SK-N-SH (cell line): ENCODE measurements around the gene TRIM28.

Experiments used
- CTCF ChIP-seq: fragments of 200-600 bp; sonication (generic); IDR thresholded peaks from 2 replicates; pipeline ENCODE4 v1.6.1; 2017; ENCODE audit warnings: antibody characterized with exemption, mild to moderate bottlenecking, moderate library complexity
- FOXM1 ChIP-seq: IDR thresholded peaks from 2 replicates; pipeline ENCODE4 v1.4.0; 2012; ENCODE audit warnings: low read depth, mild to moderate bottlenecking
- GABPA ChIP-seq: IDR thresholded peaks from 2 replicates; pipeline ENCODE4 v1.4.0; 2012; ENCODE audit warnings: low read depth, mild to moderate bottlenecking
- GATA2 ChIP-seq: sonication (generic); formaldehyde crosslinking; IDR thresholded peaks from 2 replicates; pipeline ENCODE4 v1.5.0; 2020; ENCODE audit warnings: mild to moderate bottlenecking, missing genetic modification reagents
- TEAD4 ChIP-seq: IDR thresholded peaks from 2 replicates; pipeline ENCODE4 v1.4.0; 2012; ENCODE audit warnings: mild to moderate bottlenecking, borderline replicate concordance; ENCODE audit not compliant: insufficient read depth
- USF2 ChIP-seq: fragments of 150-350 bp; IDR thresholded peaks from 2 replicates; pipeline ENCODE4 v1.6.1; 2017; ENCODE audit warnings: antibody characterized with exemption, low read length, low read depth, borderline replicate concordance
- TF ChIP-seq, protein P1 (sequence below): IDR thresholded peaks from 2 replicates; pipeline ENCODE4 v1.4.0; 2012; ENCODE audit warnings: low read depth, borderline replicate concordance
- TF ChIP-seq, protein P2 (sequence below): IDR thresholded peaks from 2 replicates; pipeline ENCODE4 v1.6.1; 2012; ENCODE audit warnings: mild to moderate bottlenecking, low read depth, low read length, moderate library complexity

DNA sequence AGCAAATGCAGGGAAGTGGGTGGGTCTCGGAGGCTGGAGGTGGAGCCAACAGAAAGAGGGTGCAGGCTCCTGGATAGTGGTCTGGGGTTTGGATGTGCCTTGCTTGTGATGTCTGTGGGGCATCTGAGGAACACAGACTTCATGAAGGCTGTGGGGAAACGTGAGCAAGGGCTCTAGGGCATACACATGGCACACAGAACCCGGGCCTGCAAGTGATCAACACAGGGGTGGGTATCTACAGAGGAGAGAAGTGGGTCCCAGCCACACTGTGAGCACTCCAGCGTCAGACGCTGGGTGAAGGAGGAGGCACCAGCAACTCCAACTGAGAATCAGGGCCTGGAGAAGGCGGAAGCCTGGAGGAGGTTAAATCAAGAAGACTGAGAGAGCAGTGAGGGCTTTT, 20.0 kb downstream of the TRIM28 start:
- TF ChIP-seq GATA2 (no peak), CTCF (no peak), FOXM1 (no peak), TEAD4 (no peak), USF2 (no peak), GABPA (no peak)
- TF ChIP-seq, protein P1, sequence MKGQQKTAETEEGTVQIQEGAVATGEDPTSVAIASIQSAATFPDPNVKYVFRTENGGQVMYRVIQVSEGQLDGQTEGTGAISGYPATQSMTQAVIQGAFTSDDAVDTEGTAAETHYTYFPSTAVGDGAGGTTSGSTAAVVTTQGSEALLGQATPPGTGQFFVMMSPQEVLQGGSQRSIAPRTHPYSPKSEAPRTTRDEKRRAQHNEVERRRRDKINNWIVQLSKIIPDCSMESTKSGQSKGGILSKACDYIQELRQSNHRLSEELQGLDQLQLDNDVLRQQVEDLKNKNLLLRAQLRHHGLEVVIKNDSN, result no peak
- TF ChIP-seq, protein P2, sequence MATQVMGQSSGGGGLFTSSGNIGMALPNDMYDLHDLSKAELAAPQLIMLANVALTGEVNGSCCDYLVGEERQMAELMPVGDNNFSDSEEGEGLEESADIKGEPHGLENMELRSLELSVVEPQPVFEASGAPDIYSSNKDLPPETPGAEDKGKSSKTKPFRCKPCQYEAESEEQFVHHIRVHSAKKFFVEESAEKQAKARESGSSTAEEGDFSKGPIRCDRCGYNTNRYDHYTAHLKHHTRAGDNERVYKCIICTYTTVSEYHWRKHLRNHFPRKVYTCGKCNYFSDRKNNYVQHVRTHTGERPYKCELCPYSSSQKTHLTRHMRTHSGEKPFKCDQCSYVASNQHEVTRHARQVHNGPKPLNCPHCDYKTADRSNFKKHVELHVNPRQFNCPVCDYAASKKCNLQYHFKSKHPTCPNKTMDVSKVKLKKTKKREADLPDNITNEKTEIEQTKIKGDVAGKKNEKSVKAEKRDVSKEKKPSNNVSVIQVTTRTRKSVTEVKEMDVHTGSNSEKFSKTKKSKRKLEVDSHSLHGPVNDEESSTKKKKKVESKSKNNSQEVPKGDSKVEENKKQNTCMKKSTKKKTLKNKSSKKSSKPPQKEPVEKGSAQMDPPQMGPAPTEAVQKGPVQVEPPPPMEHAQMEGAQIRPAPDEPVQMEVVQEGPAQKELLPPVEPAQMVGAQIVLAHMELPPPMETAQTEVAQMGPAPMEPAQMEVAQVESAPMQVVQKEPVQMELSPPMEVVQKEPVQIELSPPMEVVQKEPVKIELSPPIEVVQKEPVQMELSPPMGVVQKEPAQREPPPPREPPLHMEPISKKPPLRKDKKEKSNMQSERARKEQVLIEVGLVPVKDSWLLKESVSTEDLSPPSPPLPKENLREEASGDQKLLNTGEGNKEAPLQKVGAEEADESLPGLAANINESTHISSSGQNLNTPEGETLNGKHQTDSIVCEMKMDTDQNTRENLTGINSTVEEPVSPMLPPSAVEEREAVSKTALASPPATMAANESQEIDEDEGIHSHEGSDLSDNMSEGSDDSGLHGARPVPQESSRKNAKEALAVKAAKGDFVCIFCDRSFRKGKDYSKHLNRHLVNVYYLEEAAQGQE, result no peak
